ENCODE data around the gene HOXB4.

HOXB4 gene

GRCh38 chr17:48567209-48567608 is 10.9 kb downstream of the HOXB4 start:
- no peak overlapping the region for H4K8ac ChIP-seq (ENCODE audit: low read depth, low read length)
- H2AK5ac ChIP-seq (ENCODE audit: low read length) = no peak overlapping the region
- WGBS (ENCODE audit: extremely low coverage, insufficient coverage, insufficient read length) = no CpG with 5 or more reads among the region's 6 CpGs
- no peak overlapping the region for H3K27ac ChIP-seq (ENCODE audit: low read depth, low read length)
- H2AFZ ChIP-seq (ENCODE audit: insufficient read depth, low read length, poor library complexity) = no peak overlapping the region
- no peak overlapping the region for H4K91ac ChIP-seq (ENCODE audit: low read depth, low read length)
- H3K23ac ChIP-seq (ENCODE audit: low read length) = no peak overlapping the region
- no peak overlapping the region for H2BK5ac ChIP-seq (ENCODE audit: low read depth, low read length, poor library complexity)
- H3K4me1 ChIP-seq (ENCODE audit: control insufficient read depth in 1 of 2, insufficient read depth in 2 of 2, low read length in 2 of 2) = peaks cover 23 to 33% of the 10 kb centered on the region in 2 experiments
- H3K9ac ChIP-seq (ENCODE audit: low read length) = no peak overlapping the region
- H3K4me2 ChIP-seq (ENCODE audit: low read length) = no peak overlapping the region
- H4K12ac ChIP-seq (ENCODE audit: low read depth, low read length) = no peak overlapping the region
- no peak overlapping the region for H3K18ac ChIP-seq (ENCODE audit: low read length)
- H3K79me1 ChIP-seq (ENCODE audit: low read length) = peaks cover 17% of the 10 kb centered on the region
- DNase-seq = no peak
- no peaks in the 10 kb centered on the region for H3K79me2 ChIP-seq (ENCODE audit: control insufficient read depth, insufficient read depth, low read length, poor library complexity)
- H3K4me3 ChIP-seq (ENCODE audit: low read depth, low read length) = no peak overlapping the region
- peaks cover 4% of the 10 kb centered on the region for H3K9me3 ChIP-seq (ENCODE audit: insufficient read depth, low read depth, low read length)
- no peak overlapping the region for H3K4ac ChIP-seq (ENCODE audit: low read depth, low read length)
- H2BK120ac ChIP-seq (ENCODE audit: insufficient read depth, low read length, poor library complexity) = no peak overlapping the region
- no peak overlapping the region for H2BK12ac ChIP-seq (ENCODE audit: low read length)
- peaks cover 11% of the 10 kb centered on the region for H3K27me3 ChIP-seq (ENCODE audit: insufficient read depth, low read length)
- no peak overlapping the region for H3K14ac ChIP-seq (ENCODE audit: low read length)
- H3K36me3 ChIP-seq (ENCODE audit: control insufficient read depth in 1 of 2, insufficient read depth in 2 of 2, low read length in 2 of 2) = peaks cover 0 to under 1% of the 10 kb centered on the region in 2 experiments

DNA sequence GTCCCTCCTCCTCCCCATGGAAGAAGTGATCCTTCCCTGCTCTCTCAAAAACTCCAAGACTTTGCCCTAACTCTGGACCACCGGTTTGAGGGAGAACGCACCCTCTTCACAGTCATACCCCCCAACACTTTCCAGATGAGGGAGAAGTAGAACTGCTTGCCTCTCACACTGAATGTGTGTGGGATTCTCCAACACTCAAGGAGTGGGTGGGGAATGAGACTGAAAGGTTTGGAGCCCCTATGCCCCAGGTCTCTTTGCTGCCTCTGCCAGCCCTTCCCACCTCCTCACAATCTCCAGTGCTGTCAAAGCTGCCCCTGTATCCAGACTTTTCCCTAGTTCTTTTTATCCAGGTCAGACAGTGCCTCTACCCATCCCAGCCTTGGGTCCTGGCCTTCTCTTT is 11.4 kb downstream of the HOXB4 start:
- no peak overlapping the region for H2BK5ac ChIP-seq (ENCODE audit: low read depth, low read length, poor library complexity)
- peaks cover 17% of the 10 kb centered on the region for H3K79me1 ChIP-seq (ENCODE audit: low read length)
- H3K18ac ChIP-seq (ENCODE audit: low read length) = no peak overlapping the region
- no peak overlapping the region for H3K9ac ChIP-seq (ENCODE audit: low read length)
- DNase-seq = no peak
- no peak overlapping the region for H2BK12ac ChIP-seq (ENCODE audit: low read length)
- no peak overlapping the region for H2BK120ac ChIP-seq (ENCODE audit: insufficient read depth, low read length, poor library complexity)
- H3K9me3 ChIP-seq (ENCODE audit: insufficient read depth, low read depth, low read length) = peaks cover 4% of the 10 kb centered on the region
- no peak overlapping the region for H3K4me2 ChIP-seq (ENCODE audit: low read length)
- no peak overlapping the region for H3K23ac ChIP-seq (ENCODE audit: low read length)
- no peak overlapping the region for H4K12ac ChIP-seq (ENCODE audit: low read depth, low read length)
- peaks cover 23 to 32% of the 10 kb centered on the region in 2 experiments for H3K4me1 ChIP-seq (ENCODE audit: control insufficient read depth in 1 of 2, insufficient read depth in 2 of 2, low read length in 2 of 2)
- no peak overlapping the region for H4K91ac ChIP-seq (ENCODE audit: low read depth, low read length)
- H2AFZ ChIP-seq (ENCODE audit: insufficient read depth, low read length, poor library complexity) = no peak overlapping the region
- no peak overlapping the region for H2AK5ac ChIP-seq (ENCODE audit: low read length)
- WGBS (ENCODE audit: extremely low coverage, insufficient coverage, insufficient read length) = no CpG with 5 or more reads among the region's 2 CpGs
- peaks cover 11% of the 10 kb centered on the region for H3K27me3 ChIP-seq (ENCODE audit: insufficient read depth, low read length)
- no peak overlapping the region for H3K27ac ChIP-seq (ENCODE audit: low read depth, low read length)
- no peaks in the 10 kb centered on the region for H3K79me2 ChIP-seq (ENCODE audit: control insufficient read depth, insufficient read depth, low read length, poor library complexity)
- H3K14ac ChIP-seq (ENCODE audit: low read length) = no peak overlapping the region
- H3K4me3 ChIP-seq (ENCODE audit: low read depth, low read length) = no peak overlapping the region
- peaks cover 0 to 2% of the 10 kb centered on the region in 2 experiments for H3K36me3 ChIP-seq (ENCODE audit: control insufficient read depth in 1 of 2, insufficient read depth in 2 of 2, low read length in 2 of 2)
- no peak overlapping the region for H3K4ac ChIP-seq (ENCODE audit: low read depth, low read length)
- no peak overlapping the region for H4K8ac ChIP-seq (ENCODE audit: low read depth, low read length)

DNA sequence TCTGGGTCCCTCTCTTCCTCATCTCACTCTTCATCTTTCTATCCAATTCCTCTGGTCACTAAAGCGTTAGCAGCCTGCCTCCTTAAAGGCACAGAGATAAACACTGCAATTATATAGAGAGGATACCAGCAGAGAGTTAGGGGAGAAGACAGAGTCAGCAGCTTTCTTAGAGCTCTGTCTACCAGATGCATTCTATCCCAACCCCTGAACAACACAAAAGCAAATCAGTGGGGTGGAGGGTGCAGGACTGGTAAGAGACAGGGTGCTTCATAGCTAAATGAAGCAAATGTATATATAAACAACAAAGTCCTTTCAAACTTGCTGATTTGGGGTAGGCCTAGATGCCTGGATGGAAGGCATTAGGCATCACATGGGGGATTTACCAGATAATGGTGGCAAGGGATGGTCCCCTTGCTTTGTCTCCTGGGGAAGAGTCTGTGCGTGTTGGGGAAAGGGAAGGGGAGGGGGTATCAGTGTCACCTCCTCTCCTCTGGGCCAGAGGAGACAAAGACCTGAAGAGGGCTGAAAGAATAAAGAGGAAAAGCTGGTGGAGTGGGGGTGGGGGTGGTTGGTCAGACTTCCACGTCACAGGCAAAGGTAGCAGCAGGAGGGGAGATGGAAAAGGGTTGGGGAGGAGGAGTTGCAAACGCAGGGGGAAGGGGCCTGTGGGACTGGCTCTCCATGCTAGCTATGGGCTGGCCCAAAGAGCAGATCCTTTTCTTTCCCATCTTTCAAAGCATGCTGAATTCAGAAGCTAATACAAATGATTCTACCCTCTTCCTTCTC is 12.0 kb downstream of the HOXB4 start:
- peaks cover 18 to 26% of the 10 kb centered on the region in 2 experiments for H3K4me1 ChIP-seq (ENCODE audit: control insufficient read depth in 1 of 2, insufficient read depth in 2 of 2, low read length in 2 of 2)
- H3K9ac ChIP-seq (ENCODE audit: low read length) = no peak overlapping the region
- peaks cover 11% of the 10 kb centered on the region for H3K27me3 ChIP-seq (ENCODE audit: insufficient read depth, low read length)
- H2BK120ac ChIP-seq (ENCODE audit: insufficient read depth, low read length, poor library complexity) = no peak overlapping the region
- H2AFZ ChIP-seq (ENCODE audit: insufficient read depth, low read length, poor library complexity) = no peak overlapping the region
- no peak overlapping the region for H4K91ac ChIP-seq (ENCODE audit: low read depth, low read length)
- H3K79me1 ChIP-seq (ENCODE audit: low read length) = peaks cover 13% of the 10 kb centered on the region
- no CpG with 5 or more reads among the region's 4 CpGs for WGBS (ENCODE audit: extremely low coverage, insufficient coverage, insufficient read length)
- H2BK5ac ChIP-seq (ENCODE audit: low read depth, low read length, poor library complexity) = no peak overlapping the region
- H3K23ac ChIP-seq (ENCODE audit: low read length) = no peak overlapping the region
- no peak overlapping the region for H3K27ac ChIP-seq (ENCODE audit: low read depth, low read length)
- H3K4me3 ChIP-seq (ENCODE audit: low read depth, low read length) = no peak overlapping the region
- no peak overlapping the region for H4K12ac ChIP-seq (ENCODE audit: low read depth, low read length)
- H2BK12ac ChIP-seq (ENCODE audit: low read length) = no peak overlapping the region
- peaks cover 0 to 2% of the 10 kb centered on the region in 2 experiments for H3K36me3 ChIP-seq (ENCODE audit: control insufficient read depth in 1 of 2, insufficient read depth in 2 of 2, low read length in 2 of 2)
- no peak for DNase-seq
- no peak overlapping the region for H2AK5ac ChIP-seq (ENCODE audit: low read length)
- H3K18ac ChIP-seq (ENCODE audit: low read length) = no peak overlapping the region
- H3K14ac ChIP-seq (ENCODE audit: low read length) = no peak overlapping the region
- H4K8ac ChIP-seq (ENCODE audit: low read depth, low read length) = no peak overlapping the region
- no peak overlapping the region for H3K4me2 ChIP-seq (ENCODE audit: low read length)
- H3K79me2 ChIP-seq (ENCODE audit: control insufficient read depth, insufficient read depth, low read length, poor library complexity) = no peaks in the 10 kb centered on the region
- H3K4ac ChIP-seq (ENCODE audit: low read depth, low read length) = no peak overlapping the region
- peaks cover 4% of the 10 kb centered on the region for H3K9me3 ChIP-seq (ENCODE audit: insufficient read depth, low read depth, low read length)

DNA sequence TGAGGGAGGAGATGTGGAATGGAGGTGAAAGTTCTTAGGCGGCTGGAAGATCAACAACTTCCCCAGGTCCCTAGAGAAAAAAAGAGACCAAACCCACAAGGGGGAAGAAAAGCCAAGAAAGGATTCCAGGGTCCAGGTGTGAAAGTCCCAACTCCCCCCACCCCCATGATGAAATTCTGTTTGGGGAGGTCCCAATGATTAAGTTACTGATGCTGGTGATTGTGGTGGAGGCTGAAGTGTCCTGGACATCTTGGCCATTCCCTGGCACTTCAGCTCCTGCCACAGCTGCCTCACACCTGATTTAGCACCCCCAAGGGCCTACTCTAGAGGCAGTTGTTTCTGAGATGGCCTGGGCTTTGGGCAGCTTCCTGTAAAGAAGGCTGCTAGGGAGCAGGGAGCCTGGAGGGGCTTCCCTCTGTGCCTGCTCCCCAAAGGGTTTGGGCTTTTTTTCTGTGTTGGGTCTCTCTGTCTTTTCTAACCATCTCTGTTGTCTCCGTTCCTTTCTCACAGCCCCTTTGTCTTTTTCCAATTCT is 13.1 kb downstream of the HOXB4 start:
- no peaks in the 10 kb centered on the region for H3K79me2 ChIP-seq (ENCODE audit: control insufficient read depth, insufficient read depth, low read length, poor library complexity)
- H3K4me2 ChIP-seq (ENCODE audit: low read length) = no peak overlapping the region
- peaks cover 6% of the 10 kb centered on the region for H3K79me1 ChIP-seq (ENCODE audit: low read length)
- H2AK5ac ChIP-seq (ENCODE audit: low read length) = no peak overlapping the region
- H3K27ac ChIP-seq (ENCODE audit: low read depth, low read length) = no peak overlapping the region
- H3K18ac ChIP-seq (ENCODE audit: low read length) = no peak overlapping the region
- no CpG with 5 or more reads among the region's 2 CpGs for WGBS (ENCODE audit: extremely low coverage, insufficient coverage, insufficient read length)
- H4K8ac ChIP-seq (ENCODE audit: low read depth, low read length) = no peak overlapping the region
- no peak overlapping the region for H3K14ac ChIP-seq (ENCODE audit: low read length)
- H3K23ac ChIP-seq (ENCODE audit: low read length) = no peak overlapping the region
- no peak overlapping the region for H2BK12ac ChIP-seq (ENCODE audit: low read length)
- no peak overlapping the region for H3K4me3 ChIP-seq (ENCODE audit: low read depth, low read length)
- H3K4ac ChIP-seq (ENCODE audit: low read depth, low read length) = no peak overlapping the region
- no peak for DNase-seq
- H2AFZ ChIP-seq (ENCODE audit: insufficient read depth, low read length, poor library complexity) = no peak overlapping the region
- peaks cover 11% of the 10 kb centered on the region for H3K27me3 ChIP-seq (ENCODE audit: insufficient read depth, low read length)
- H2BK5ac ChIP-seq (ENCODE audit: low read depth, low read length, poor library complexity) = no peak overlapping the region
- peaks cover 4% of the 10 kb centered on the region for H3K9me3 ChIP-seq (ENCODE audit: insufficient read depth, low read depth, low read length)
- H3K36me3 ChIP-seq (ENCODE audit: control insufficient read depth in 1 of 2, insufficient read depth in 2 of 2, low read length in 2 of 2) = peaks cover 0 to 2% of the 10 kb centered on the region in 2 experiments
- H3K9ac ChIP-seq (ENCODE audit: low read length) = no peak overlapping the region
- H2BK120ac ChIP-seq (ENCODE audit: insufficient read depth, low read length, poor library complexity) = no peak overlapping the region
- peaks cover 9 to 18% of the 10 kb centered on the region in 2 experiments for H3K4me1 ChIP-seq (ENCODE audit: control insufficient read depth in 1 of 2, insufficient read depth in 2 of 2, low read length in 2 of 2)
- H4K91ac ChIP-seq (ENCODE audit: low read depth, low read length) = no peak overlapping the region
- H4K12ac ChIP-seq (ENCODE audit: low read depth, low read length) = no peak overlapping the region

Data from trophoblast cell (in vitro differentiated cells and primary cell).